HG03280 (cell line): ENCODE measurements around the gene CAMTA1.

ENCODE experiments used
- ATAC-seq: cut with Tn5 transposase; IDR thresholded peaks from one replicate; pipeline ENCODE4 v1.9.1; 2021; ENCODE audit warnings: mild to moderate bottlenecking, moderate library complexity; ENCODE audit not compliant: unreplicated experiment

CAMTA1 gene

GRCh38 chr1:7534061-7534825 lies 749.0 kb downstream of the CAMTA1 start:
- ATAC-seq = no peak

GRCh38 chr1:7535016-7535415 lies 749.8 kb downstream of the CAMTA1 start:
- ATAC-seq = no peak

- no peak for ATAC-seq
Observed at GRCh38 chr1:7535934-7536878, 751.0 kb downstream of the CAMTA1 start.

GRCh38 chr1:7536891-7537591 lies 751.8 kb downstream of the CAMTA1 start:
- ATAC-seq = no peak

- no peak for ATAC-seq
Observed at GRCh38 chr1:7538033-7538432, 752.8 kb downstream of the CAMTA1 start.

- no peak for ATAC-seq
Observed at GRCh38 chr1:7538849-7539768, 753.9 kb downstream of the CAMTA1 start.

GRCh38 chr1:7539769-7540175 lies 754.5 kb downstream of the CAMTA1 start:
- no peak for ATAC-seq

GRCh38 chr1:7540816-7541215 lies 755.6 kb downstream of the CAMTA1 start:
- no peak for ATAC-seq

GRCh38 chr1:7541629-7542028 lies 756.4 kb downstream of the CAMTA1 start:
- ATAC-seq = no peak

- no peak for ATAC-seq
Observed at GRCh38 chr1:7543718-7544090, 758.5 kb downstream of the CAMTA1 start.

- no peak for ATAC-seq
Observed at GRCh38 chr1:7549277-7550161, 764.3 kb downstream of the CAMTA1 start.

- no peak for ATAC-seq
Observed at GRCh38 chr1:7550261-7550865, 765.1 kb downstream of the CAMTA1 start.

- no peak for ATAC-seq
Observed at GRCh38 chr1:7550981-7551380, 765.7 kb downstream of the CAMTA1 start.

- no peak for ATAC-seq
Observed at GRCh38 chr1:7551442-7551841, 766.2 kb downstream of the CAMTA1 start.

GRCh38 chr1:7552402-7552801 lies 767.1 kb downstream of the CAMTA1 start:
- no peak for ATAC-seq

GRCh38 chr1:7553042-7553690 lies 767.9 kb downstream of the CAMTA1 start:
- ATAC-seq = no peak

- ATAC-seq = no peak
Observed at GRCh38 chr1:7554385-7555235, 769.4 kb downstream of the CAMTA1 start.
